Muscle layer of duodenum (tissue), 2 donors: ENCODE data around the gene KIF1A.

Experiments
- H3K27ac ChIP-seq: one replicate; pipeline ENCODE4 v1.7.0; 2013; ENCODE audit warnings: mild to moderate bottlenecking, low read length
- H3K27me3 ChIP-seq: one replicate; pipeline ENCODE4 v1.7.0; 2013; ENCODE audit warnings: low read depth, mild to moderate bottlenecking, control low read depth, low read length
- H3K36me3 ChIP-seq, 2 donors: one replicate each; pipeline ENCODE4 v1.7.0; 2013; ENCODE audit warnings: low read length in 2 of 2, control low read depth in 1 of 2, mild to moderate bottlenecking in 1 of 2; ENCODE audit not compliant: insufficient read depth in 2 of 2, control insufficient read depth in 1 of 2
- H3K4me1 ChIP-seq, 2 donors: one replicate each; pipeline ENCODE4 v1.7.0; 2013; ENCODE audit warnings: low read length in 2 of 2, mild to moderate bottlenecking in 2 of 2, control low read depth in 1 of 2, moderate library complexity in 1 of 2; ENCODE audit not compliant: insufficient read depth in 2 of 2, control insufficient read depth in 1 of 2
- H3K4me3 ChIP-seq, 2 donors: one replicate each; pipeline ENCODE4 v1.7.0; 2013; ENCODE audit warnings: low read length in 2 of 2, low read depth in 1 of 2, mild to moderate bottlenecking in 1 of 2
- H3K9me3 ChIP-seq, 2 donors: one replicate each; pipeline ENCODE4 v1.7.0; 2013; ENCODE audit warnings: low read length in 2 of 2, control low read depth in 1 of 2, mild to moderate bottlenecking in 1 of 2; ENCODE audit not compliant: control insufficient read depth in 1 of 2
- donor health status: healthy.

The KIF1A gene

DNA sequence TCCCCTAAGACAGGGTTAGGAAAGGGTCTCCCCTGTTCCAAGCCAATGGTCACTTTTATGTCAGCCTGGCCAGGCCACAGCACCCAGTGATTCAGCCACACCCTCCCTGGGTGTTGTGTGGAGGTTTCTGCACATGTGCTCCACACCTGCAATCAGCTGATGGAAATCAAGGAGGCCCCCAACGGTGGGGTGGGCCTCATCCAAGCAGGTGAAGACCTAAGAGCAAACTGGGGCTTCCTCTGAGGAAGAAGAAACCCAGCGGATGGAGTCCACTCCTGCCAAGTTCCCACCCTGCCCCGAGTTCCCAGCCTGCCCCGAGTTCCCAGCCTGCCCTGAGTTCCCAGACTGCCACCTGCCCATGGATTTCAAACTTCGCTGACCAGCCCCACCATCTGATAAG, 55.4 kb downstream of the KIF1A start:
- H3K27ac ChIP-seq = no peak overlapping the region
- H3K36me3 ChIP-seq = no peaks in the 10 kb centered on the region
- no peaks in the 10 kb centered on the region for H3K27me3 ChIP-seq
- no peaks in the 10 kb centered on the region for H3K9me3 ChIP-seq
- H3K4me1 ChIP-seq = no peaks in the 10 kb centered on the region
- H3K4me3 ChIP-seq = no peak overlapping the region

- H3K9me3 ChIP-seq = no peaks in the 10 kb centered on the region
- H3K4me3 ChIP-seq = no peak overlapping the region
- H3K36me3 ChIP-seq = no peaks in the 10 kb centered on the region
- no peaks in the 10 kb centered on the region for H3K4me1 ChIP-seq
- H3K27ac ChIP-seq = no peak overlapping the region
- H3K27me3 ChIP-seq = no peaks in the 10 kb centered on the region
Observed at GRCh38 chr2:240762971-240763370, 57.0 kb downstream of the KIF1A start.

DNA sequence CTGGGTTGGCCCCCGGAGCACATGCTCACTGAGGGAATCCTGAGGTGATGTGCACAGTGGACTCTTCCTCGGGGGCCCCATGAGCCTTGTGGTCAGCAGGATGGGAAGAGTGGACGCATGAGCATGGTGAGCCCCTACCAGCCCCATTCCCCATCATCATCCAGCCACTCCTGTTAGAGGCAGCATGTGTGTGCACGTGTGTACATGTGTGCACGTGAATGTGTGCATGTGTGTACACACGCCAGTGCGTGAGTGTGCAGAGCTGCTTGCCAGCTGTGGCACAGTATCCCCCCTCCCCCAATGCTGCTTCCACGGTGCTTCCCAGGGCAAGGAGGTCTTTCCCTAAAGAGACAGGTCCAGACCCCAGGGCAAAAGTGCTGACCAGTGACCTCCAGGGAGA, 57.8 kb downstream of the KIF1A start:
- no peaks in the 10 kb centered on the region for H3K36me3 ChIP-seq
- H3K27me3 ChIP-seq = no peaks in the 10 kb centered on the region
- no peaks in the 10 kb centered on the region for H3K4me1 ChIP-seq
- H3K9me3 ChIP-seq = no peaks in the 10 kb centered on the region
- H3K4me3 ChIP-seq = no peak overlapping the region
- H3K27ac ChIP-seq = no peak overlapping the region

- H3K4me3 ChIP-seq = no peak overlapping the region
- H3K9me3 ChIP-seq = no peaks in the 10 kb centered on the region
- H3K4me1 ChIP-seq = no peaks in the 10 kb centered on the region
- no peaks in the 10 kb centered on the region for H3K27me3 ChIP-seq
- no peak overlapping the region for H3K27ac ChIP-seq
- H3K36me3 ChIP-seq = no peaks in the 10 kb centered on the region
Observed at GRCh38 chr2:240760576-240761246, 59.3 kb downstream of the KIF1A start.

DNA sequence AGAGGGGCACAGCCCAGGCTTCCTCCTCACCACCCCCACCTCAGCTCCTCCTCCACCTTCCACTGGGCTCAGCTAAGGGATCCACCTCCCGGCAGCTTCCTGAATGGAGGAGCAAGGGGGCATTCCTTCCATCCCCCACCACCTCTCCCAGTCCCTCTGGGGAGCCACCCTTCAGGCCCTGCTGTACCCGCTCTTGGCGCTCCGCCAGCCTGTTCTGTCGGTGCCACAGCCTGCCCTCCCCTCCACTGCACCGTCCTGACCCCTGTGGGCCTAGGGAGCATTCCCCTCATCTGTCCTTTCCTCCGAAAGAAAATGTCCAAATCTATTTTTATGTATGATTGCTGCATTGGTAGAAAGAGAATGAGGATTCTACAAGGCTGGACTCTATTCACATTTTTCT, 59.9 kb downstream of the KIF1A start:
- Histone ChIP-seq H3K27ac (no peak overlapping the region), H3K36me3 (no peaks in the 10 kb centered on the region), H3K4me3 (no peak overlapping the region), H3K27me3 (no peaks in the 10 kb centered on the region), H3K9me3 (no peaks in the 10 kb centered on the region), H3K4me1 (no peaks in the 10 kb centered on the region)

GRCh38 chr2:240759459-240759858, 60.6 kb downstream of the KIF1A start:
- Histone ChIP-seq H3K9me3 (no peaks in the 10 kb centered on the region), H3K4me1 (no peaks in the 10 kb centered on the region), H3K27me3 (no peaks in the 10 kb centered on the region), H3K36me3 (no peaks in the 10 kb centered on the region), H3K4me3 (no peak overlapping the region), H3K27ac (no peak overlapping the region)

- H3K4me3 ChIP-seq = no peak overlapping the region
- no peaks in the 10 kb centered on the region for H3K4me1 ChIP-seq
- no peaks in the 10 kb centered on the region for H3K36me3 ChIP-seq
- no peak overlapping the region for H3K27ac ChIP-seq
- H3K9me3 ChIP-seq = no peaks in the 10 kb centered on the region
- no peaks in the 10 kb centered on the region for H3K27me3 ChIP-seq
Observed at GRCh38 chr2:240757086-240757614, 62.9 kb downstream of the KIF1A start.

GRCh38 chr2:240752209-240752608, 67.8 kb downstream of the KIF1A start:
- H3K27ac ChIP-seq = no peak overlapping the region
- H3K36me3 ChIP-seq = no peaks in the 10 kb centered on the region
- no peaks in the 10 kb centered on the region for H3K9me3 ChIP-seq
- no peaks in the 10 kb centered on the region for H3K27me3 ChIP-seq
- no peak overlapping the region for H3K4me3 ChIP-seq
- H3K4me1 ChIP-seq = no peaks in the 10 kb centered on the region

DNA sequence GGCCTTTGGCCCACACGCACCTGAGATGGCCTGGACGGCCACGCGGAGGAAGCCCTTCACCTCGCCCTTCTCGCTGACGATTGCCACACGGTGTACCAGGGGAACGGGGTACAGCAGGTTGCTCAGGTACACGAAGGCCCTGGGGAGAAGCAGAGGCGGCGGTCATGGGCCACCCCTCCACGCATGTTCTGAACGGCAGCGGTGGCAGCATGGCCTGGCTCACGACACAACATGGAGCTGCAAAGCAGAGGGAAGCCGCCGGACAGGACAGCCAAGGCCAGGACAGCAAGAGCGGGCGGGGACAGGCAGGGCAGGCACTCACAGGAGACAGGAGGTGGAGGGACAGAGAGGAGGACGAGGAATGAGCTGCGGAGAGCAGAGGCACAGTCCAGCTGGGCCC, 69.6 kb downstream of the KIF1A start:
- Histone ChIP-seq H3K4me3 (no peak overlapping the region), H3K36me3 (no peaks in the 10 kb centered on the region), H3K9me3 (no peaks in the 10 kb centered on the region), H3K27ac (no peak overlapping the region), H3K4me1 (no peaks in the 10 kb centered on the region), H3K27me3 (no peaks in the 10 kb centered on the region)

- H3K27me3 ChIP-seq = no peaks in the 10 kb centered on the region
- no peaks in the 10 kb centered on the region for H3K4me1 ChIP-seq
- no peak overlapping the region for H3K27ac ChIP-seq
- H3K36me3 ChIP-seq = no peaks in the 10 kb centered on the region
- H3K9me3 ChIP-seq = no peaks in the 10 kb centered on the region
- no peak overlapping the region for H3K4me3 ChIP-seq
Observed at GRCh38 chr2:240749516-240749915, 70.5 kb downstream of the KIF1A start.

DNA sequence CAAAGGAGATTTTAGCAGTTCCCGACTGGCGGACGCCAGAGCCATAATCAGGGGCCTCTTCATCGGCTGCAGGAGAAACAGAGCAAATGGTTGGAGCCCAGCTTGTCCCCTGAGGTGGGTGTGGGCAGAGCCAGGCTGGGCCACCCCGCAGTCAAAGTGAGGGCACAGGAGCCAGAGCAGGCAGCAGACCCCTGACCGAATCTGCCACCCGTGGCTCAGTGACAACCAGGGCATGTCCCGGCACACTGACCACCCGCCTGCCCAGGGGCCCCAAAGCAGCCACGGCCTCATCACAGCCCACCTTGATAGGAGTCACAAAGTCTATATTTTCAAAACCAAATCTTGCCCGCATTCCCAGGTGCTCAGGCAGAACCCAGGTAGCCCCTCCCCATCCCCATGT, 72.8 kb downstream of the KIF1A start:
- no peak overlapping the region for H3K4me3 ChIP-seq
- H3K4me1 ChIP-seq = no peaks in the 10 kb centered on the region
- H3K27me3 ChIP-seq = no peaks in the 10 kb centered on the region
- no peaks in the 10 kb centered on the region for H3K36me3 ChIP-seq
- H3K9me3 ChIP-seq = no peaks in the 10 kb centered on the region
- H3K27ac ChIP-seq = no peak overlapping the region

DNA sequence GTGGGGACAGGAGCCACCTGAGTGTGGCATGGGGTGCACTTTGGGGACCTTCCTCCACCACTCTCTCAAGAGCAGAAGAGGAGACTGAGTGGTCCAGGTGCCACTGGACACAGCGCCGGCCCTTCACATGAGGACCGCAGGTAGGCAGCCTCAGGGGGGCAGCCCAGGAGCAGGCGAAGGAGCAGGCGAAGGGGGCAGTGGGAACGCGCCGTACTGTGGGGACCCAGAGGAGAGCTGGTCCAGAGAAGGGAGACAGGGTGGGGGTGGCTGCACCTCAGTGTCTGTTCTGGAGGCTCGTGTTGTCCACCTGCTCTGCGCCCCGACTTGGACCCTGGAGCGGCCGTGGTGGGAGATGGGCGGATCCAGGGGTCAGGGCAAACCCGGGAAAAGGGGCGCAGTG, 73.3 kb downstream of the KIF1A start:
- no peaks in the 10 kb centered on the region for H3K27me3 ChIP-seq
- H3K9me3 ChIP-seq = no peaks in the 10 kb centered on the region
- H3K36me3 ChIP-seq = no peaks in the 10 kb centered on the region
- H3K4me1 ChIP-seq = no peaks in the 10 kb centered on the region
- no peak overlapping the region for H3K27ac ChIP-seq
- H3K4me3 ChIP-seq = no peak overlapping the region
